Calu3 (cell line): ENCODE measurements around the gene TMEM97. TPM values are rescaled to one million over a fixed set of nuclear protein-coding genes. Genes with fewer than 3 reads are reported as not detected.

Source experiments
- BruUV-seq: library from RNA; stranded (reverse); fragments of 400-500 nt; replicated peaks from 2 replicates; lab custom pipeline; 2021; lab: Mats Ljungman, UMichigan
- CTCF ChIA-PET: fragments of 300-600 bp; sonication (Branson Sonifier 250); formaldehyde crosslinking; loops from one replicate; lab custom pipeline; 2022; ENCODE audit warnings: antibody characterized with exemption; lab: Charles Lee
- DNase-seq: peaks from one replicate; pipeline ENCODE4 v3.0.0; 2022
- H3K27ac Mint-ChIP-seq: one replicate; pipeline ENCODE4 v1.8.0; 2022; ENCODE audit warnings: mixed read lengths; ENCODE audit not compliant: unreplicated experiment
- H3K27me3 Mint-ChIP-seq: one replicate; pipeline ENCODE4 v1.8.0; 2022; ENCODE audit warnings: mixed read lengths; ENCODE audit not compliant: unreplicated experiment
- H3K36me3 Mint-ChIP-seq: one replicate; pipeline ENCODE4 v1.8.0; 2022; ENCODE audit warnings: mild to moderate bottlenecking, moderate library complexity, mixed read lengths; ENCODE audit not compliant: insufficient read depth, unreplicated experiment
- H3K4me1 Mint-ChIP-seq: one replicate; pipeline ENCODE4 v1.8.0; 2022; ENCODE audit warnings: mild to moderate bottlenecking, low read depth, mixed read lengths; ENCODE audit not compliant: unreplicated experiment
- H3K4me3 Mint-ChIP-seq: one replicate; pipeline ENCODE4 v1.8.0; 2022; ENCODE audit warnings: mild to moderate bottlenecking, low read depth, moderate library complexity, mixed read lengths; ENCODE audit not compliant: unreplicated experiment
- H3K9me3 Mint-ChIP-seq: one replicate; pipeline ENCODE4 v1.8.0; 2022; ENCODE audit warnings: low read depth, mixed read lengths; ENCODE audit not compliant: unreplicated experiment
- CTCF ChIP-seq: fragments of 200-600 bp; IDR thresholded peaks from one replicate; pipeline ENCODE4 v1.8.0; 2022; ENCODE audit warnings: antibody characterized with exemption; ENCODE audit not compliant: unreplicated experiment
- intact Hi-C: fragments of 100-400 bp; cut with micrococcal nuclease; formaldehyde crosslinking; loops from one replicate; pipeline ENCODE4 v1.10.0; 2022; ENCODE audit not compliant: unreplicated experiment
- total RNA-seq: library from RNA; stranded (reverse); gene quantifications from 2 replicates; pipeline ENCODE4 v1.2.3, GENCODE V29; 2022

The TMEM97 gene
- total RNA-seq, 1 experiment from 2014 or later = 110 TPM

GRCh38 chr17:28327709-28328108 lies 8.7 kb downstream of the TMEM97 start:
- Mint-ChIP-seq H3K27me3 (no peaks in the 10 kb centered on the region), H3K9me3 (no peaks in the 10 kb centered on the region), H3K4me3 (no peak overlapping the region), H3K4me1 (peaks cover 41% of the 10 kb centered on the region), H3K27ac (no peak overlapping the region), H3K36me3 (peaks cover 59% of the 10 kb centered on the region)
- BruUV-seq = no TSS peak
- DNase-seq = no peak
- CTCF ChIA-PET = no interaction called here
- intact Hi-C loops = loop anchor here (5.0 to 10.0 kb wide), 2 partner anchors 70 to 273 kb away; no protein-coding TSS in a partner anchor
- TF ChIP-seq CTCF = no peak

GRCh38 chr17:28328325-28328724 lies 9.3 kb downstream of the TMEM97 start:
- no peaks in the 10 kb centered on the region for H3K9me3 Mint-ChIP-seq
- H3K27ac Mint-ChIP-seq = no peak overlapping the region
- TF ChIP-seq CTCF = no peak
- BruUV-seq = no TSS peak
- H3K4me3 Mint-ChIP-seq = no peak overlapping the region
- no peak for DNase-seq
- intact Hi-C loops = loop anchor here (5.0 to 10.0 kb wide), 2 partner anchors 71 to 274 kb away; no protein-coding TSS in a partner anchor
- CTCF ChIA-PET = no interaction called here
- peaks cover 34% of the 10 kb centered on the region for H3K4me1 Mint-ChIP-seq
- no peaks in the 10 kb centered on the region for H3K27me3 Mint-ChIP-seq
- peaks cover 59% of the 10 kb centered on the region for H3K36me3 Mint-ChIP-seq

GRCh38 chr17:28330671-28331070 lies 11.7 kb downstream of the TMEM97 start:
- CTCF ChIA-PET = no interaction called here
- intact Hi-C loops = no loop called here
- Mint-ChIP-seq H3K4me3 (no peak overlapping the region), H3K27ac (no peak overlapping the region), H3K9me3 (no peaks in the 10 kb centered on the region), H3K4me1 (peaks cover 34% of the 10 kb centered on the region), H3K27me3 (no peaks in the 10 kb centered on the region), H3K36me3 (peaks cover 65% of the 10 kb centered on the region)
- no TSS peak for BruUV-seq
- DNase-seq = no peak
- TF ChIP-seq CTCF = no peak

GRCh38 chr17:28331891-28332420 lies 13.0 kb downstream of the TMEM97 start:
- Mint-ChIP-seq H3K4me1 (peaks cover 27% of the 10 kb centered on the region), H3K27me3 (no peaks in the 10 kb centered on the region), H3K9me3 (no peaks in the 10 kb centered on the region), H3K4me3 (no peak overlapping the region), H3K36me3 (peaks cover 65% of the 10 kb centered on the region), H3K27ac (peak overlapping the region; percentile 15)
- intact Hi-C loops = no loop called here
- CTCF ChIA-PET = no interaction called here
- DNase-seq = no peak
- no peak for TF ChIP-seq CTCF
- no TSS peak for BruUV-seq
